Omental fat pad (tissue), 4 donors: ENCODE measurements around the gene PTGDR2. TPM values are rescaled to one million over a fixed set of nuclear protein-coding genes. Genes with fewer than 3 reads are reported as not detected.
A peak's percentile ranks its signal among the peaks of the same experiment; 100 is the strongest.
"Not testable (repeated sequence)": the region's sequence is repeated elsewhere in the genome, so short reads cannot be mapped to it uniquely, and the experiment has no call there.

Experiments used
- ATAC-seq: fragments of 150-250 bp; one replicate; pipeline ENCODE4 v1.9.1; 2016; ENCODE audit warnings: mild to moderate bottlenecking, moderate library complexity; ENCODE audit not compliant: low FRiP score
- DNase-seq: peaks from one replicate; pipeline ENCODE4 v3.0.0-alpha.2; 2019; ENCODE audit warnings: low spot score
- CTCF ChIP-seq, 3 donors: fragments of 450-650 bp; IDR thresholded peaks; one replicate each; pipeline ENCODE4 v1.5.1; 2016 to 2017; ENCODE audit warnings: antibody characterized with exemption in 3 of 3, mild to moderate bottlenecking in 3 of 3, moderate library complexity in 2 of 3
- total RNA-seq, 4 donors: library from RNA; depleted of rRNA; stranded (reverse); fragments of >200 nt; gene quantifications; one replicate each; pipeline ENCODE4 v1.1.0, GENCODE V29; 2016

PTGDR2 gene
- total RNA-seq, 4 donors from 2014 or later: 0.28 to 1.1 TPM; not detected in 2

GRCh38 chr11:60830478-60831142 is 25.1 kb downstream of the PTGDR2 start:
- TF ChIP-seq CTCF (IDR thresholded peaks at IDR 0.05): no peak
- ATAC-seq (peak; percentile 7), DNase-seq (no peak)

DNA sequence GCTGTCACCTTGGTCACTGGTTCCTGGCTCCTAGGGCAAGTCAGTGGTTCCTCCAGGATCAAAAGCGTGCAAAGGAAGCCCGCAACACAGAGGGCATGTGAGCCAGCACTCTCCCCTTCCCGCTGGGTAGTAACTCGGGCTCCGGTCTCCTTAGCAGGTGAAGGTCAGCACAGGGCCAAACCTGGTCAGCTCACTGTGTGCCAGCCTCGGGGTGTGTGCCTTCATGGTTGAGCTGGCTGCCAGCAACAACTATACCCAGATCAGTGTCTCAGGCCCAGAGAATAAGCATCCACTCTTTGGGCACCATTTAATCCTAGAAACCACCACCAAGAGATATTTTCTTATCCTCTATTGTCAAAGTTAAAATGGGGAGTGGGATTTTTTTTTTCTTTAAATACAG is 30.0 kb downstream of the PTGDR2 start:
- no peak for ATAC-seq
- no peak for DNase-seq
- TF ChIP-seq CTCF (IDR thresholded peaks at IDR 0.05): no peak

DNA sequence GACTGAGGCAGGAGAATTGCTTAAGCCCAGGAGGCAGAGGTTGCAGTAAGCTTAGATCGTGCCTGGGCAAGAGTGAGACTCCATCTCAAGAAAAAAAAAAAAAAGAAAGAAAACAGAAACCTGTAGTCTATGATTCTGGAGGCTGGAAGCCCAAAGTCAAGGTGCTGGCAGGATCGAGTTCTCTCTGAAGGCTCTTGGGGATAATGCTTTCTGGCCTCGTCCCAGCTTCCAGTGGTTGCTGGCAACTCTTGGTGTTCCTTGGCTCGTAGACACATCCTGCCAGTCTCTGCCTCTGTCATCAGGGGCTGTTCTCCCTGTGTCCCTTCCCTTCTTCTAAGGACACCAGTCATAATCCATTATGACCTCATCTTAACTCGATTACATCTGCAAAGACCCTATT is 30.6 kb downstream of the PTGDR2 start:
- DNase-seq (no peak), ATAC-seq (no peak)
- TF ChIP-seq CTCF (IDR thresholded peaks at IDR 0.05): no peak

DNA sequence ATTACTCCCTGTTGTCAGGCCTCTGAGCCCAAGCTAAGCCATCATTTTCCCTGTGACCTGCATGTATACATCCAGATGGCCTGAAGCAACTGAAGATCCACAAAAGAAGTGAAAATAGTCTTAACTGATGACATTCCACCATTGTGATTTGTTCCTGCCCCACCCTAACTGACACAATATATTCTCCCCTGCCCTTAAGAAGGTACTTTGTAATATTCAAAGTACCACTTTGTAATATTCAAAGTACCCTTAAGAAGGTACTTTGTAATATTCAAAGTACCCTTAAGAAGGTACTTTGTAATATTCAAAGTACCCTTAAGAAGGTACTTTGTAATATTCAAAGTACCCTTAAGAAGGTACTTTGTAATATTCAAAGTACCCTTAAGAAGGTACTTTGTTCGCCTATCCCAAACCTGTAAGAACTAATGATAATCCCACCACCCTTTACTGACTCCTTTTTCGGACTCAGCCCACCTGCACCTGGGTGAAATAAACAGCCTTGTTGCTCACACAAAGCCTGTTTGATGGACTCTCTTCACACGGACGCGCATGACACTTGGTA is 31.9 kb downstream of the PTGDR2 start:
- not testable (repeated sequence) for DNase-seq, ATAC-seq

DNA sequence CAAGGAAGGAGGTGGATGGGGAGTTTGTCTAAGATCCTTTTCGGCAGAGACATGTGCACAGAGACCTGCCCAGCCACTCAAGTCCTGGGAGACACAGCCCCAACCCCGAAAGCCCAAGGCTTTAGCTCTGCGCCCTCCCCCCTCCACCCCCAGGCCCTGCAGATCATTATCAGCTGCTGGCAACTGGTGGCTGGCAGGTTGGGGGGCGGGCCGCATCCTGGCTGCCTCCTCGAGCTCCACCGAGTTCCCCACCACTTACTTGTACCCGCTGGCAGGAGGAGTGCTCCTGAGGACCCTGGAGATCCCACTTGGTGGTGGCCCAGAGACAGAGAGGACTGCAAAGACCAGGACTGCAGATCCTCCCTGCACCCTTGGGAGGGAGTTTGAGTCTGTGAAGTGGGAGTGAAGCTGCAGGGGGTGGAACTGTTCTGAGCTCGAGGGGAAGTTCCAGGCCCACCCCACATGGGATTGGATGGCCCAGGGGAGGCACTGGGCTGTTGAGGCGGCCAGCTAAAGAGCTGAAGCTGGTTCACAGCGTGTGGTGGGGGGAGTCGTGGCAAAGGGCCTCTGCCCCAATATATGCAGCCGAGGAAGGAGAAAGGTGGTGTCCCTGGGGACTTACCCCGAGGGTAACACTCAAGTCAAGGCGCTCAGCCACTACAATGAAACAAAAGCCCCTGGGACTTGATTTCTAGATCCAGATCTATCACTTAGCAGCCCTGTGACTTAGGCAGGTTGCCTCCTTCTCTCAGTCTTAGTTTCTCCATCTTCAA is 33.7 kb downstream of the PTGDR2 start:
- ATAC-seq (no peak), DNase-seq (no peak)

DNA sequence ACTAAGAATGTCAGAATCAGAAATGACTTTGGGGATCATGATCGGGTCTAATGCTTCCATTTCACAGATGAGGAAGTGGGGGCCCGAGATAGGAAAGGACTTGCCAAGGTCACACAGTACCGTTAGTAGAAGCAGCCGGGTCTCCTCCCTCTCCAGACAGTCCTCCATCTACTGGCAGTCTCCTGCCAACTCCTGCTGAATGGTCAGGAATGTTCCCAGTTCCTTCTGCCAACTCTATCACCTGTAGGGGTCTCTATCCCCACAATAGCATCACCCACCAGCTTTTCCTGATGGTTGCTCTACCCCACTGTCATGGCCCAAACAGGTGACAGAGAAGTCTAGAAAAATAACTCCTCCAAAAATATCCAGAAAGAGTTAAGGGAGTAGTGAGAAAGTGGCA is 37.7 kb downstream of the PTGDR2 start:
- no peak for TF ChIP-seq CTCF (IDR thresholded peaks at IDR 0.05)
- no peak for DNase-seq
- ATAC-seq: no peak

More for the DNA sequence above, 33.7 kb downstream of the PTGDR2 start:
- no peak for TF ChIP-seq CTCF (IDR thresholded peaks at IDR 0.05)

DNA sequence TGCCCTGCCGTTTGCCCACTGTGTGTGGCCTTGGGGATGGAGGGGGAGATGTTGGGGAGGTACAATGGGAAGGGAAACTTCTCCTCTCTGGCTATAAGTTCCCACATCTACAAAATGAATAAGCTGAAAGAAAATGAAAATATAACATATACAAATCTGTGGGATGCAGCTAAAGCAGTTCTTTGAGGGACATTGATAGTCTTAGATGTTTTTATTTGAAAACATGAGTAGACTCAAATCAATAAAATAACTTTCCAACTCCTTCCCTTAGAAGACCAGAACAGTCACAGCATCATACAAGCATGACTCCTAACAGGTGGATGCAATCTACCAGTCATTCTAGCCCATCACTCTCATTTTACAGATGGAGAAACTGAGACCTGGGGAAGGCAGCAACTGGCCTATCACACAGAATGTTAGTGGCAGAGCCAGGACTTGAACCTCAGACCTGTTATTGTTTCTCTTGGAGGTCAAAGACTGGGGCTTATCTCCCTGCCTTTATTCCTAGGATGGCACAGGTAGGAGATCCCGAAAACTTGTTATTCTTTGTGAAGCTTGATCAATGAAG is 39.1 kb downstream of the PTGDR2 start:
- ATAC-seq (no peak), DNase-seq (no peak)
- TF ChIP-seq CTCF (IDR thresholded peaks at IDR 0.05): no peak
